ENCODE data around the gene SAFB2.

GRCh38 chr19:5587071-5587455 is 35.5 kb downstream of the SAFB2 start:
- TF ChIP-seq EP300 (IDR thresholded peaks at IDR 0.05) (no peak), POLR2A (IDR thresholded peaks at IDR 0.05) (no peak), POLR2AphosphoS5 (IDR thresholded peaks at IDR 0.05) (no peak)
- TF ChIP-seq, protein P1, sequence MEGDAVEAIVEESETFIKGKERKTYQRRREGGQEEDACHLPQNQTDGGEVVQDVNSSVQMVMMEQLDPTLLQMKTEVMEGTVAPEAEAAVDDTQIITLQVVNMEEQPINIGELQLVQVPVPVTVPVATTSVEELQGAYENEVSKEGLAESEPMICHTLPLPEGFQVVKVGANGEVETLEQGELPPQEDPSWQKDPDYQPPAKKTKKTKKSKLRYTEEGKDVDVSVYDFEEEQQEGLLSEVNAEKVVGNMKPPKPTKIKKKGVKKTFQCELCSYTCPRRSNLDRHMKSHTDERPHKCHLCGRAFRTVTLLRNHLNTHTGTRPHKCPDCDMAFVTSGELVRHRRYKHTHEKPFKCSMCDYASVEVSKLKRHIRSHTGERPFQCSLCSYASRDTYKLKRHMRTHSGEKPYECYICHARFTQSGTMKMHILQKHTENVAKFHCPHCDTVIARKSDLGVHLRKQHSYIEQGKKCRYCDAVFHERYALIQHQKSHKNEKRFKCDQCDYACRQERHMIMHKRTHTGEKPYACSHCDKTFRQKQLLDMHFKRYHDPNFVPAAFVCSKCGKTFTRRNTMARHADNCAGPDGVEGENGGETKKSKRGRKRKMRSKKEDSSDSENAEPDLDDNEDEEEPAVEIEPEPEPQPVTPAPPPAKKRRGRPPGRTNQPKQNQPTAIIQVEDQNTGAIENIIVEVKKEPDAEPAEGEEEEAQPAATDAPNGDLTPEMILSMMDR (IDR thresholded peaks at IDR 0.05) = no peak

All from stomach (tissue), 4 donors.